Fibroblast of peridontal ligament (primary cell): ENCODE measurements around the gene RGS17.
"Not testable (repeated sequence)": the region's sequence is repeated elsewhere in the genome, so short reads cannot be mapped to it uniquely, and the experiment has no call there.

Source experiments
- DNase-seq: peaks from one replicate; pipeline ENCODE4 v3.0.0-alpha.2; 2010; ENCODE audit errors: extremely low read depth

The RGS17 gene

DNA sequence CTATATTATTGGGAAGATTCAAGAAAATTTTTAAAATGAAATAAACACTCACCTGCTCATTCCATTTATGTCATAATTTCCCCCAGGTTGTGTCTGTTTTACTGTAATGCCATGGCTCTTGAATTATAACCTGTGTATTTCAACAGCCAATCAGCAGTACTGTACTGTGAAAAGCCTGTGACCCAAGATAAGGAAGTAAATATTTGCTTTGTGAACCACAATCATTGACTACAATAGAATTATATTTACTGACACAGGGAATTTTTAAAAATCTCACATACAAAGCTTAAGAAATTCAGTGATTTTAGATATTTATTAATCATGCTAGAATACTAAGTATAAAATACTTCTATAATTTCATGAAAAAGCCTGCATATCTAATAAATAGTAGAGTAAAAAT, 6.0 kb downstream of the RGS17 start:
- DNase-seq: no peak

- no peak for DNase-seq
Measured at GRCh38 chr6:153123801-153124200, 7.3 kb downstream of the RGS17 start.

DNA sequence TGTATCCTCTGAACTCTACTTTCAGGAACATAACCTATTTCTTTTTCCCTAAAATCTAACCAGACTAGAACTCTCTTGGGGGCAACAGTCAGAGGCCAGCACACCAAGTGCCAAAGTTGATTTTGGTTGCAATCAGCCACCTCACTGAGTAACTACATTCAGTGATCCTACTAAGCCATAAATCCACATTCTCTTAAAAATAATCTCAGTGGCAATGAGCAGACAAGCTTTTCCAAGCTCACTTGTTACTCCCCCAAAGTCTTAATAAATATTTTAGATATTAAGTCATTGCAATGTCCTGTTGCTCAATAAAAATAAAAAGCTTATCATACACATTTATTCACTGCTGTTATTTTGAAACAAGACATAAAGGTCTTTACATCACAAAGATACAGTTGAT, 9.8 kb downstream of the RGS17 start:
- no peak for DNase-seq

GRCh38 chr6:153117986-153118879, 12.8 kb downstream of the RGS17 start:
- peak; percentile 79 for DNase-seq

GRCh38 chr6:153111082-153111481, 20.0 kb downstream of the RGS17 start:
- DNase-seq: not testable (repeated sequence)

GRCh38 chr6:153110612-153111011, 20.5 kb downstream of the RGS17 start:
- not testable (repeated sequence) for DNase-seq

GRCh38 chr6:153108315-153108714, 22.8 kb downstream of the RGS17 start:
- peak; percentile 64 for DNase-seq

GRCh38 chr6:153106021-153106420, 25.1 kb downstream of the RGS17 start:
- no peak for DNase-seq

DNA sequence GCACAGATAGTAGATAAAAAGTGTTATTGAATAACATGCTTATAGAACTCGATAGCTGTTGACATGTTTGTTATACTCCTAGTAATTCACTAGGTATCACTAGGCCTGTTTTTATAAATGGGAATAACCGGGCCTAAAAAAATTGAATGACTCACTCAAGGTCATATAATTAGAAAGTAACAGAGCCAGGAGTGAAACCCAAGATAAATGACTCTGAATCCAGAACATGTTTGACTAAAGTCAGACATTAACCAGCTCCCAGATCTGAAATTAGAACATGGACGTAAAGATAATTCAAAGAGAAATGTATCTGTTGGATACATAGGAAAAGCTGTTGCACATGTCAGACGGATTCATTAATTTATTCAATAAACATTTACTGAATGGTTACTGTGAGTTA, 26.9 kb downstream of the RGS17 start:
- no peak for DNase-seq

GRCh38 chr6:153103319-153103655, 27.8 kb downstream of the RGS17 start:
- no peak for DNase-seq

DNA sequence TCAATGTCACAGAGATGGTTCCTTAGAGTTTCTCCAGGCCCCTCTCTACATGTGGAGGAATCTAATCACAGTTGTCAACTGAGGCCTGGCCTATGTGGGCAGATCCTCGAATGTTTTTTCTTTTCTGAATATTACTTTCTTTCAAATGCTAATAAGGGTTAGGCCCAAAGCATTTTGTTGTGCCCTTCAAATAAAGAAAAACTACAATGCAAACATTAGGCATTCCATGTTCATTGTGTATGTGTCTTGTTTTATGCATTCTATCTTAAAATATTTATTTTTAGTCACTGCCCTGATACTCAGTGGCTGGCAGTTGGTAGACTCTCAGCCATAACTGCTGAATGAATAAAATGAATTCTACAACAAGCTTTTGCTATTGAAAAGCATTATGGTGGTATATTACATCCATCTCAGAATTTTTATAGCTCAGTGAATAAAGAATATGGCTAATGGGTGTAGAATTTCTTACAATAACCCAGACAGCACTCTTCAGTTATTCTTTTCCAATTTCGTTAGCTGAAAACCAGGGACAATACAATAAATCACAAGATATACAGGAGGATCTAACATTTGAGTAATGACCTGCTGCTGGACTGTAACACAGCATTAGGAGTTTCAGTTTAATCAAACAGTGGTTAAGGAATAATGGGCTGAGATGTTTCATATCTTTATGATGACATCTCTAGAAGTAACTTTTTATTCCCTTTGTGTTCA, 28.3 kb downstream of the RGS17 start:
- no peak for DNase-seq

DNA sequence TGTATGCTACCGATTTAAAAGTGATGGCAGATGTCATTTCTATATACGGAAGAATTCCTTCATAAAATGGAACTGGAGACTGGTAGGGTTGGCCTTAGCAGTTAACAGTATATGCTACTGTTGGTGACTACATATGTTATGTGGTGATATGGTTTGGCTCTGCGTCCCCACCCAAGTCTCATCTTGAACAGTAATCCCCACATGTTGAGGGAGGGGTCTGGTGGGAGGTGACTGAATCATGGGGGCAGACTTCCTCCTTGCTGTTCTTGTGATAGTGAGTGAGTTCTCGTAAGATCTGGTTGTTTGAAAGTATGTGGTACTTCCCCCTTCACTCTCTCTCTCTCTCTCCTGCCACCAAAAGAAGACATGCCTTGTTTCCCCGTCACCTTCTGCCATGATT, 29.6 kb downstream of the RGS17 start:
- DNase-seq: no peak

DNA sequence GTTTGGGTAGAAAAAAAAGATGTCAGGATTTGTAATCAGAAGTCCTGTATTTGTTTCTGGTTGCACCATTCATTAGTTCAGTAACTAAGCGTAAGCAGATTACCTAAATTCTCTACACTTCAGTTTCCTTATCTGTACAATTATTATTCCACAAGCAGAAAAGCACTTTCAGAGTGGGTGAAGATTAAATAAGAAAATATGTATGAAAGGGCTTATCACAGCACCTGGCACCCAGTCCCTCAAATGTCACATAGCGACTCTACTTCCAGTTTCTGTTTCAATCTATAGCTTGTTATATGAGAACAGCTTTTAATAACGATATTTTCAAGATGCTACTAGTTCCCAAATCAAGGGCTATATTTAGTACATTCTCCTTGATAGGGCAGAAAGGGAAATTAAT, 31.4 kb downstream of the RGS17 start:
- DNase-seq: no peak

GRCh38 chr6:153096792-153097191, 34.3 kb downstream of the RGS17 start:
- DNase-seq: no peak

- no peak for DNase-seq
Measured at GRCh38 chr6:153096031-153096430, 35.1 kb downstream of the RGS17 start.

DNA sequence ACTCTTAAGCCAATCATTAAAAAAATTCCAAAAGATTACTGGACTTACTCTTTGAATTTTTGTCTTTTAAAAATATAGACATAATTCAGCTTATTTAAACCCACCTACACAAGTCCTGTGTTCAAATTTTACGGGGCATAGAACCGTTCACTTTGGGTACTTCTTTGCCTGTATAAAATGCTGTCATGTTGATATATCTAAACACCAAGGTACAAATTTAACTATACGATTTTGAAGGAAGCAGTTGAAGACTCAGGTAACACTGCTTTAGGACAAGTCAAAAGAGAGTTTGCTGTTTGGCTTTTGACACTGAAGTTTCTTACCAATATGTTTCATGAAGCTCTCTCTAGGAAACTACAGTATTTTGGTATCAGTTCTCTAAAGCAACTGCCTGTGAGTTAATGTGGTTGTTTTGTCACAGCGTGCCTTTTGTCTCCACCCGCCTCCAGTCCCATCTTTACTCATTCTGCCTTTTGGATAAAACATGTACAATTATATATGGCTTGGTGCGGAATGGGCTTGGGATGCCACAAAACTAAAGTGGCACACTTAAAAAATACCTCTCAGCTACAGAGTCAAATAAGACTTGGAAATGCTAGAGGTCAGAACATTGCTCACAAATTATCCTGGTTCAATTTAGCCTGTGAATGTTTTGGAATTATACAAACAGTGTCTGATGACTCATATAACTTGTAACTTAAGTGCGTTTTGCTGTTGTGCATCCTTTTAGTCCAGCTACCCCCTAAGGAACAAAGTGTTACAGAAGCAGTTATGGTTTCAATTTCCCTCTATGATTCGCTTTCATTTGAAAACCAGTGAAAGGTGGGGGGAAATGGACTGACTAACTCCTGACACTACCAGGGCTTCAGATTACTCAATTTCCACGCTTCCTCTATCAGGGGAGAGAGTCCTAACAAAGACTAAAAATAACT, 38.7 kb downstream of the RGS17 start:
- DNase-seq: peak; percentile 96

DNA sequence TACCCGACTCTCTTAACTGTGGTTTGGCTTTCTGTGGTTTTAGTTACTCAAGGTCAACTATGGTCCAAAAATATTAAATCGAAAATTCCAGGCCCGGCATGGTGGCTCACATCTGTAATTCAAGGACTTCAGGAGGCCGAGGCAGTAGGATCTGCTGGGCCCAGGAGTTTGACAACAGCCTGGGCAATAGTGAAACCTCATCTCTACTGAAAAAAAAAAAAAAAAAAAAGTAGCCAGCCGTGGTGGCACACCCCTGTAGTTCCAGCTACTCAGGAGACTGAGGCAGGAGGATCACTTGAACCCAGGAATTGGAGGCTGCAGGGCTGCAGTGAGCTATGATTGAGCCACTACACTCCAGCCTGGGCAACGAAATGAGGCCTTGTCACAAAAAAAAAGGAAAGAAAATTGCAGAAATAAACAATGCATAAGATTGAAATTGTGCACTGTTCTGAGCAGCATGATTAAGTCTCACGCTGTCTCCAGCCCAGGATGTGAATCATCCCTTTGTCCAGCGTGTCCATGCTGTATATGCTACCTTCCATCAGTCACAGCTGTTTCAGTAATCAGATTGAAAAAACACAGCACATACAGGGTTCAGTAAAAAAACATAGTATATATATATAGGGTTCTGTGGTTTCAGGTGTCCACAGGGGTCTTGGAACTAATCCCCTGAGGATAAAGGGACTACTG, 40.7 kb downstream of the RGS17 start:
- peak; percentile 82 for DNase-seq

- no peak for DNase-seq
Measured at GRCh38 chr6:153088796-153089195, 42.3 kb downstream of the RGS17 start.

DNA sequence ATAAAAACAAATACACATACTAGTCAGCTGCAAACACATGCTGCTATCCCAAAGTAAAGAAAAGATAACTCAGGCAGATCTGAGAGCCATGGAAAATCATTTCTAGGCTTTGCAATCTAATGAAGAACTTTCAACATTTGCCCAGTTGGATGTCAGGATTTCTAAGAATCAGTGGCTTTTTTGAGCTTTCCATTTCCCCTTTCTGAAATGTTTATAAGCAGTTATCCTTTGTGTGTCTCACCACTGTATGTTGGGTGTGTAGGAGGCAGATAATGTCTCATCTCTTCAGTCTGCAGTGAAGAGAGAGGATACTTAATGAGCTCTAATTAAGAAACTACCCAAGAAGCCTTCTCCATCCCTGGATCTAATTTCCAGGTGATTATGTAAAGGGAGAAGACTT, 43.6 kb downstream of the RGS17 start:
- no peak for DNase-seq

DNA sequence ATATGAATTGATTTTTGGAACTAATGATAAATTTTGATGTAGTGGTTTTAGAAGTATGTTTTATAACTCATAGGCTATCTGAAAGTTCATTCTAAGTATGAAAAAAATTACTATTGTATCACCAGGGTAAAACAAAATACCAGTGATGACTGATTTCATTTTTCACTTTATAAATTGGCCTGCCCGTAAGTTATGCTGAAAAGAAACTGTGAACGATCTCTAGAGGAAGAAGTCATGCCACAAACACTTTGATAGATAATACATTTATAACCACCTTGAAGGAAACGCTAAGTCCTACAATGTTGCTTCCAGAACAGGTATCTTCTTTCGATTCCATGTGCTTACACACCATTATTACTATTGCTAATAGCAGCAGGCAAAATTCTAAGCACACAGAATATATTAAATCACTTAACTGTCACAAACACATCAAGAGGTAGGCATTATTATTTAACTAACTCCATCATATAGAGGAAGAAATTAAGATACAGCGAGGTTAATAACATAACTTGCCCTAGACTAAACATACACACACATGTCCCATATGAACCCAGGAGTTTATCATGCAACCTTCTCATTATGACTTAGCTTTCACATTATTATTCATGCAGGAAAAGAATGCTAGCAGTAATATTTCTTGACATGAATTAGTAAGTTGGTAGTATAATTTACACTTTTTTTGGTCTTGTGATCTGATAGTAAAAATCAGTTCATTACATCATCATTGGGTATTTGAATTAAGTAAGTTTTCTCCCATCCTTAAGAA, 44.7 kb downstream of the RGS17 start:
- DNase-seq: no peak

- no peak for DNase-seq
Measured at GRCh38 chr6:153085239-153085638, 45.8 kb downstream of the RGS17 start.
